T-helper 2 cell (primary cell): ENCODE measurements around the gene KAT7.

Experiments used
- DNase-seq, 5 experiments: peaks; one replicate each; pipeline versions ENCODE4 v3.0.0 to v3.0.0-alpha.2; 2012 to 2022

The KAT7 gene

DNA sequence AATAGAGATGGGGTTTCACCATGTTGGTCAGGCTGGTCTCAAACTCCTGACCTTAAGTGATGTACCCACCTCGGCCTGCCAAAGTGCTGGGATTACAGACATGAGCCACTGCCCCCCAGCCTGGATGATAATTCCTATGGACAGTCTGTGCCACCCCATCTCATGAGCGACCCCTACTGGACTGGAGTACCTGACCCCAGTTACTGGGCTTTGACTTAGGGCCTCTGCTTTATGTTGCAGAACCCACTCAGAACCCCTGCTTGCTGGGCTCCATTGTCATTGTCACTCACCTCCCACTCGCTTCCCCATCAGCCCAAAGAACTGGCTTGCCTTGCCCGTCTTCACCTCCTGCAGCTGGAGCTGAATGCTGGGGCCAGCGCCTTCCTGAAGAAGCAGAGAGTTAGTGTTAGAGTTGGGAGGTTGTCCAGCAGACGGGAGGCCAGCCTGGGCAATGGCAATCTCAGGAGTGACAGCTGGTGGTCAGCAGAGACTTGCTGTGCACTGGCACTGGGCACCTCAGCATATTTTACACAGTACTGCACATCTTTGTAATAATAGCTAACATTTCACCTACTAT lies 55.4 kb downstream of the KAT7 start:
- peak in 1 of 5 experiments; percentile 20 for DNase-seq

DNA sequence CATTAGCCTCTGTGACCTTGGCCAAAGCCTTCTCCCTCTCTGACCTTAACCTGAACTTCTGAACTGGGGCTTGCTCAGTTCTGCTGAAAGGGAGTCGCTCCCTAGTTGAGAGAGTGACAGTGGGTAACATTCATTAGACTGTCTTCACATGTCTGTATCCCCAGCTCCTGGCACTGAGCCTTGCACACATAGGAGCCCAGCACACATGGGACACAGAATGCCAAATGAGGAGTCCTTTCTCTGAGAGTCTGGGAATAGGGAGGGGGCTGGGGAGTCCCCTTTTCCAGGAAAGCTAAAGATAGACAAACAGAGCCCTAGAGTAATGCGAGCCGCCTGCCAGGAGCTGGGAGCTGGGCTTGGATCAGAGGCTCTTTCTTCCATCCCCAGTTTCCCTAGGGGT lies 56.8 kb downstream of the KAT7 start:
- no peak for DNase-seq

DNA sequence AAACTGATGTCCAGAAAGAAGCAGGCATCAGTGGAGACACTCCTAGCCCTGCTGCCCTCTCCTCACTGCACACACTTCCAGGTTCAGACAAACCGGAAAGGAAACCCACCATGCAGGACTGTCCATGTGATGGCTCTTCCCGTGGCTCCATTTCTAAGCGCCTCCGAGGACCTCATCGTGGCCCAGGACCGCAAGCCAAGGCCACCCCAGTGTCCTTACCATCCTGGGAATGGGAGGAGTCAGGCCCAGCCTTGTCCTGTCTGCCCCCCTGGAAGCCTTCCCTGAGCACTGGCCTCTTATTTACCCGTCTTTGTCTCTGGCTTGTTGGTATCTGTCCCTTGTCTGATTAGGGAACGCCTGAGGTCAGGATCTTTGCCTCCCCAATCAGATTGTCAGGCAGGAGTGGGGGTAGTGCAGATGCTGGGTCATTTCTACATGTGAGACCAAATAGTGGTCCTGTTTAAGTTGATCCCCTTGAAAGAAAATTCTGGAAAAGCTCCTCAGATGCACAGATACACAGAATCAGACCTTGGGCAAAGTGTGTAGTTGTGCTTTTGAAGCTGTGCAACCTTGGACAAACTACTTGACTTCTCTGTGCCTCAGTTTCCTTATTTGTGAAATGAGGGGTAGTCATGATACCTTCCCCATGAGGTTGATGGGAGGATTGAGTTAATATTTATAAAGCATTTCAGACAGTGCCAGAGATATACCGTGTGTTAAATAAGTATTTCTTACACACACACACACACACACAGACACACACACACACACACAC lies 58.6 kb downstream of the KAT7 start:
- DNase-seq, result no peak

DNA sequence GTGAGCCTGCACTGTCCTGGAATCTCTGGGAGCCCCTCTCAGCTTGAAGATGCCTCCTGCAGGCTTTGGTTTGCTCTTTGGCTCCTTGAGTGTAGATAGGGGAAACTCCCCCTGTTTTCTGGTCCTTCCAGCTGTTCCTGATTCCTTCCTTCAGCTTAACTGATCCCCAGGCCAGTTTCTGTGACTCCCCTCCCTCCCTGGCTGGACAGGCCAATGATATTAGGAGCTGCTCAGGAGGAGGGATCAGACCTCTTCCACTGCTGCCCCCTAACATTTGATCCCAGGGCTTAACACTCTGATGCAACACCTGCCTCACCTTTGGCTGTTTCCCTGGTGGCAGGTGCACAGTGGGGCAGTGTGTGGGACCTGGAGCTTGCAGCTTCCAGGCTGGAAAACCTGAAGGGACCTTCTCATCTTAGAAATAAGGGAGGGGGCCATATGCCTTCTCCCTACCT lies 59.6 kb downstream of the KAT7 start, which contains the start of gene TAC4:
Gene TAC4 (minus strand): TSS at position 51 of the 455 bp plus-strand sequence. CDS start 52 bp downstream, outside the sequence.
- no peak for DNase-seq

DNA sequence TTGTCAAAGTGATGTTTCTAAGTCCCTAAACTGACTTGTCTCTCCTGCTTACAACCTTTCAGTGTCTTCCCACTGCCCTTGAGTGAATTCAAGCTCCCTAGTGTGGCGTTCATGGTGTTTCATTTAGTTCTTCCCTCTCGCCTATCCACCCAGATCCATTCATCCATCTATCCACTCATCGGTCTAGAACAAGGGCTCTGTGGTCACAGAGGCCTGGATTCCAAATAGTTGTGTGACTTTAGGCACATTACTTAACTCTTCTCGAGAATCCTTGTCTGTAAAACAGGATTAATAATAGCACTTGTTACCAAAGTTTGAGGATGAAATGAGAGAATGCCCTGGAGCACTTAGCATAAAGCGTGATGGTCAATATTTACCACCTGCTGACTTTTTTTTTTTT lies 60.3 kb downstream of the KAT7 start:
- no peak for DNase-seq

DNA sequence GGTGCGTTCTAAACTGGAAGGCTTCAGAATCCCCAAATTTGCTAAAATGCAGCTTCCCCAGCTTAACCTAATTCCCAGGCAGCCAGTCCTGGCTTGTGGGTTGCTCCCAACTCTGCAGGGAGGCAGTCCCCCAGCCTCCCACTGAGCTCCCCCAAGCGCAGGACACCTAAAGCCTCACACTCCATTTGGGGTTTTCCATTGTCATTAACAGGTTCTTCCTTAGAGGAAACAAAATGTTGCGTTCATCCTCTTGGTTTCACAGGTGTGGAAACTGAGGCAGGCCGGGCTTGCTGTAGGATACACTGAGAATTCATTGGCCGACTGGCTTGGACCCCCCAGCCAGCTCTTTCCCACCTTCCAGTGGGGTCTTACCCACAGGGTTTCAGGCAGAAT lies 61.7 kb downstream of the KAT7 start:
- DNase-seq, result no peak

DNA sequence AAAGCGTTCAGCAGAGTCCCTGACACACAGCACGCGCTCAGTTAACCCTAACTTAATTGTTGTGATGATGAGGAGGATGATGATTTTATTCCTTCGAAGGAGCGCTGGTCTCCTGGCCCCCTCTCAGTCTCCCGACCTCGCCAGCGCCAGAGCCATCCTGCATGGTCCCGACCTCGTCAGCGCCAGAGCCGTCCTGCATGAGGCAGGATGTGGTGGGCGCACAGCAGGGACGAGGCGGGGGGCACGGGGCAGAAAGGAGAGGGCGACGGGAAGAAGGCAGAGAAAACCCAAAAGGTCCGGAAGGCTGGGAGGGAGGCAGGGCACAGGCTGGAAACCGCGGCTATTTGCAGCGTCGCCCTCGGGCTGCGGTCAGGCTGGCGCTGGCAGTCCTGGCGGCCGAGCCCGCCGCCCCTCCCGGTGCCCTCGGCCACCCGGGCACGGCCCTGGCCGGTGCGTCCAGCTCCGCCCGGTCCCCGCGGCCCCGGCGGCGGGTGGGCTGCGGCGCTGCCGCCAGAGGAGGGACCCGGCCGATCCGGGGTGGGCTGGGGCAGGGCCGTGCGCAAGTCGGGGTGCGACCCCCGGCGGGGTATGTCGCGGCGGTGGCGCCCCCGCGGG lies 62.4 kb downstream of the KAT7 start:
- DNase-seq, result peak in 1 of 5 experiments; percentile 33

DNA sequence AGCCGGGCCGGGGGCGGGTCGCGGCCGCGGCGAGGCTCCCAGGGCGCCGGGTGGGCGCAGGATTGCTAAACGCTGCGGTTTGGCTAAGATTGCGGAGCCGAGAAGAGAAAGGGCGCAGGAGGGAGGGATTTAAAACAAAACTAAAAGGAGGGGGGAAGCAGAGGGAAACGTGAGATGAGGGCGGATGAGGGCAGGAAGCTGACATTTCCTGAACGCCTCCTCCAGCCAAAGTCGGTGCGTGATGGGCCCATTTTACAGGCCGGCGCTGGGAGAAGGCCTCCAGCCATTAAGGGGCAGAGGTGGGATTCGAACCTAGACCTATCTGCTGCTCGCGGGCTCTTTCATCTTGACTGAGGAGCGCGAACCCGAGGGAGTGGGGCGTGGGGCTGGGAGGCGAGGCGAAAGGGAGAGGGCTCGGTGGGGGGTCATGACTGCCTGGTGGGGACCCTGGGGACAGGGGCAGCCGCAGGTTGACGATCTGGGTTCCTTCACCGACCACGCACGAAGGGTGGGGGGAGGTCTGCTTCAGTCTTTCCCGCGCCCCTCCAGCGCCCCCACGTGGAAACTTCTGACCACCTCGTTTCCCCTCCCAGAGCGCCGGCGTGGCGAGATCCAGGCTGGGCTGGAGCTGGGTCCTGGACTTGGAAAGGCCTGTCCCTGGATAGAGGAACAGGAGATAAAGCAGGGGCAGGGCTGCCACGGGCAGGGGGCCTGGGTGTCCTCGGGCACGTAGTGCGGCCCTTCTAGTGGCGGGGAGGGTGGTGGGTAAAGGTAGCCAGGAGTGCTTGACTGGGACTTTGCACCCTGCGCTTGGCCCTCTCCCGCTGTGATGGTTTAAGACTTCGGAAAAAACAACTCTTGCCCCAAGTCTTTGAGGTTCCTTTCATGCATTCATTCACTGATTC lies 63.2 kb downstream of the KAT7 start:
- DNase-seq, result peak; percentile 41 to 78 (median 60)

DNA sequence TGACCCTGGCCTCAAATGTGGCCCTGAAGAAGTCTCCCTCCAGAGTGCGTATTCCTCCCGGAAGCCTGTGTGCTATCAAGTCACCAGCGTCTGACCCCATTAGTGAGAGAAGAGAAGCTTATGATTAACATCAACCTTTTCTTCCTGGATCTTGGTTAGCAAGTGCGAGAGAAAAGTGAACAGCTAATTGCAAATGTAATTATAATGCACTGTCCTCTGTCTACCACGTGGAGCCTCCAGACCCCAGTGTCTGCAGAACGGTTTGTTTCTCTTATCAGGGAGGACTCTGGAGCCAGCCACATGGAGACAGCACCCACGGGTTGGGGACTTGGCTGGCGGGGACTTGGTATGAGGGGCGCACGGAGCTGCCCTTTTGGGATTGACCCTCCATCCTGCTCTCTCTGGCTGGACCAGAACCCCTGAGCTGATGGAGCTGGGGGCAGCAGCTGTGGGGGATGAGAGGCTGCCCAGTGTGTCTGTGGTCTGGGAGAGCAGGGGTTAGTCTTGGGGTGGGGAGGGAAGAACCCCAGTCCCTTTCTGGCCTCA lies 65.1 kb downstream of the KAT7 start:
- no peak for DNase-seq

DNA sequence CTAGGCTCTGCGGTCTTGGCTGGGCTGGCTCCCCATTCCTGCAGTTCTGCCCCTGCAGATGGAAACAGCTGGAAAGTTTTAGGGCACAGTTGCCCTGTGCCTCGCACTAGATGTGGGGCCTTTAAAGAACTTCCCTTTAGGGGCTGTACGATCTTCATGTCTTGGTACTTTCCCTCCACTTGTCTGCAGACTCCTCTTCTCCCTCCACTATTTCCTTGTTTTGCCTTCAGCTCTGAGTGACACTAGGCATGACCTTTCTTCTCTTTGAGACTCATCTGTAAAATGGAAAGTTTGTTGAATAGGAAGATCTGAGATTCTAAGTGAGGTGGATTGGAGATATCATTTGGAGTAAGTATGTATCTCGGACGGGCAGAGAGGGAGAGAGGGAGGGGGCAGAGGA lies 65.6 kb downstream of the KAT7 start:
- DNase-seq, result no peak

DNA sequence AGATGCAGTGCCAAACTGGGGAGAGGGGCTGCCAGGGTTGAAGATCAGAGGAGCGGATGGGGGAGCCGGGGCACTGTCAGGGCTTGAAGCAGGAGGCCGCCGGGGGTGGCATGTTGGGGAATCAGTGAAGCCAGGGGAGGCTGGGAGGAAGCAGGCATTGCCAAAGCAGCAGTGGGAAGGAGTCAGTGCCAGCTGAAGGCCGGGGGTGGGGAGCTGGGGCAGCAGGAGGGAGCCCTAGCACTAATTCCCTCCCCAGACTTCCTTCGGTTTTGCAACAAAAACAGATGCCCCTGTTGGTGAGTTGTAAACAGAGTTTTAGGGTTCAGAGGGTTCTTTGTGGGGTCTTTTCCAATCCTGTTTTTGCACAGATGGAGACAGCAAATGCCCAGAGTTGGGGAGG lies 70.3 kb downstream of the KAT7 start:
- no peak for DNase-seq

DNA sequence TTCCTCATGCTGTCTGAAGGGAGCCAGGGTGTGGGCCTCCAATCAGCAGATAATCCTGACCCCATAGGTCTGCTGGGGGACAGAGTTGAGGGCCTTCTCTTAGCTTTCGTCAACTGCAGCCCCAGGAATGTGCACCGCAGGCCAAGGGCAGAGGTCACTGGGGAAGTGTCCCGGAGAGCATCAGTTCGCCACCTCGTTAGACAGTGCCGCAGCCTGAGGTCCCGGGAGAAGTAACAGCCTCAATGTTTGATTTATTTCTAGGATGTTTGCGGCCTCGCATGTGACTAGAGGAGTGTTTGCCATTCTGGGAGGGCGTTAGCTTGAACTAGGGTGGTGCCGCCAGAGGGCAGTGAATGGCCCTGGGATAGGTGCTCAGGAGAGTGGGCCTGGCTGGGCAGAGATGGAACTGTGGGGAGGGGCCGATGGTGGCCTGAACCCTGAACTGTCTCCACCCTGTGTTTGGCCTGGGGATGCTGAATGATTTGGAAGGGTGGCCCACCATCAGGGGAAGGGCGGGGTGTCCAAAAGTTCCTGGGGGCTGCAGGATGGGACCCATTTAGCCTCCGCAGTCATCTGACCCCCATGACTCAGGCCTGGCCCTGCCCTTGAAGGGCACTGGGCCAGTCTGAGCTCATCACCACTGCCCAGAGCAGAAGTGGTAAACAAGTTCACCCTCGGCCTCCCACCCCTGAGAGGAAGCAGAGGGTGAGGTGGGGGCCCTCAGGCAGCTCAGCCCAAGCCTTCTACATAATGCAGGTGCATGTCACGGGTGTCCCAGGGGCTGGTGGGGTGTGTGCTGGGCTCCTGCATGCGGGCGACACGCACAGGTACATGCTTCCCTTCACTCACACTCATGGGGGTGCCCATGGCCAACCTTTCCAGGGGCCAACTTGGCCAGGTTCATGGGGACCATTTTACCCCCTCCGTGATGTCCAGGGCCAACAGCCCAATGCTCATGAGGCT lies 71.8 kb downstream of the KAT7 start:
- DNase-seq, result no peak

DNA sequence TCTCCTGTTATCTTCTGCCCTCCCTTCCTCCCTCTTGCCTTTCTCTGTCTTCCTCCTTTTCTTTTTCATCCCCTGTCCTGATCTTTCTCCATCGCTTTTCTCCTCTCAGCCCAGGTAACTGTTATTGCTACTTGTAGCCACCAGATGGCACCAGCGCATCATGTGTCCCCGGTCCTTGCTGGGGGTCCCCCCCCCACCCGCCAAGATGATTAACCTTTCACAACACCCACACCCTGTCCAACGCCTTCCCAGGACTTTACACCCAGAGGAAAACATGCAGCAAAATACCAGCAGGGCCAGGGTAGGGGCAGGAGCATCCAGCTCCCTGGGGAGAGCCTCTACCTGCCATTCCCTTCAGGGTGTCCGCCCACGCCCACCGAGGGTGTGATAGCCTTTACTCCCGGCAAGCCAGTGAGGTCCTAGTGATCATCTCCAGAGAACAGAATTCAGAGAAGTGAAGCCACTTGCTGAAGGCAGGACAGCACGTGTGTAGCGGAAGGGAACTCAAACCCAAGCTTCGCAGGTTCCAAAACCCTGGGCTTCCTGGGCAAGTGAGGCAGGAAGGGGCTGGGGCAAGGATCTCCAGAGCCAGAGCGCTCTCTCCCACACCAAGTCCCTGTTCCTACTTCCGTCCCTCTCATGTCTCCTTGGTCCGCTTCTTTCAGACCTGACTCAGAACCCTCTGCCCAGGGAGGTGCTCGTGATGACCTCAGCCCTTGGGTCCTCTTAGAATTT lies 72.8 kb downstream of the KAT7 start:
- peak in 4 of 5 experiments; percentile 15 to 50 (median 32) for DNase-seq

DNA sequence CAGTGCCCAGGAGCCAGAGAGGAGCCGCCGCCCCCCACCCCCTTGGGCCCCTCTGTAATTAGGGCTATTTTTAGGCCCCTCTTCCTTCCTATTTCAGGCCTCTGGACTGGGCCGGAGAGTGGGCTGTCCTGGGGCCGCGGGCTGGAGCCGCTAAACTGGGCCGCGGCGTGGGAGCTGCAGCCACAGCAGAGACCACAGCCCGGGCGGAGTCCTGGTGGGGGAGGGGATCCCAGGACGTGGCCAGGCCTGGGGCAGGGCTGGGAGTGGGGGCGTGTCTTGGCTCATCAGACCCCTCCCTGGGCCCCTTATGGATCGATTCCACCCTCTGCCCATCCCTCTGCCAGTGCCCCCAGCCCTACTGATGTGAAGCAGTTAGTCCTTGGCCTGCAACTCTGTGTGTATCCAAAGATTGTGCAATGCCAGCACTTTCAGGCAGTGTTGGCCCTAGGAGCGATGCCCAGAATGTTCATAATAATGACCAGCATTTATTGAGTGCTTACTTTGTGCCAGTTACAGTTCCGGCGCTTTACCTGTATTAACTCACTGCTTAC lies 74.4 kb downstream of the KAT7 start:
- DNase-seq, result no peak

DNA sequence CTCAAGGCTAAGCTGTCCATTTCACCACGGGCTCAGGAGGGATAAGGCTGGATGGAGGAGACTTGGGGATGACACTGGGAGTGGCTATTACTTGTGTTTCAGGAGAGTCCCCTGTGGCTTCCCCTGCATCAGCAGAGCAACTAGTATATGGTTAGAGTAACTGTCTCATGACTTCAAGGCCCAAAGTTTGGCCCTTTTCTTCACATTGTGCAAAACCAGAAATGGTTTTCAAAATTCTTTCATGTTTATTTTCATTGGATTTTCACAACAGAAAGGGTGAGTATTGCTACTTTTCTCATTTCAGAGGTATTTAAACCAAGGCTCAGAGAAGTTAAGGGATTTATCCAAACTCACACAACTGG lies 77.5 kb downstream of the KAT7 start:
- no peak for DNase-seq

DNA sequence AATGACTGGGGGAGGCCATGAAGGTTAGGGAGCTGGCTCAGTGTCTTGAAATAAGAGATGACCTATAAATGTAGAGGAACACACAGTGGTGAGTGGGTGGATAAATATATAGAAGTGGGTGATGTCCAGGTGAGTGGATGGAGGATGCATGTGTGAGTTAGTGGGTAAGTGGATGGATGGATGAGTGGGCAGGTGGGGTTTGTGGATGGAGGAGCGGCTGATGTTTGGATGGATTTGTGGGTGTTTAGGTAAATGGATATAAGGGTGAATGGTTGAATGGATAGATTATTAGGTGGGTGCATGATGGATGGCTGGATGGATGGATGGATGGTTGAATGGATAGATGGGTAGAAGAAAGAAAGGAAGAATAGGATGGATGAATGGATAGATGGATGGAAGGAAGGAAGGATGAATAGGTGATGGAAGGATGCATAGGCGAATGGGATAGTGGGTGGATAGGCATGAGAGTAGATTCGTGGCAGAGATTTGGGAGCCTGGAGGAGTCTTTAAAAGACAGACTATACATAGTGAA lies 78.5 kb downstream of the KAT7 start:
- no peak for DNase-seq

DNA sequence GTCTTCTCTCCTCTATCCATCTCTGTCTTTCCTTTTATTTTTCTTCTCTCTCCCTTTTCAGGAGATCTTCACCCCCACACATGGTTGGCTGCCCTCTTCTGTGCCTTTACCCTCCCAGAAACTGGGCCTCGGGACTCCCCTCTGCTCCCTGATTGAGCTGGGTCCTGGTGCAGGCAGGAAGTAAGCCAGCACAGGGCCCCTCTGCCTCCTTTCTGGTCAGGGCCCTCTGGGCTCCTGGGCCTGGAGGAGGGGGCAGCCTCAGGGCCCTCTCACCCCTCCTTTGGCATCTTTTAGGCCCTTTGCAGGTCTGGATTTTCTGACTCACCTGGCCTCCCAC lies 80.5 kb downstream of the KAT7 start:
- no peak for DNase-seq

DNA sequence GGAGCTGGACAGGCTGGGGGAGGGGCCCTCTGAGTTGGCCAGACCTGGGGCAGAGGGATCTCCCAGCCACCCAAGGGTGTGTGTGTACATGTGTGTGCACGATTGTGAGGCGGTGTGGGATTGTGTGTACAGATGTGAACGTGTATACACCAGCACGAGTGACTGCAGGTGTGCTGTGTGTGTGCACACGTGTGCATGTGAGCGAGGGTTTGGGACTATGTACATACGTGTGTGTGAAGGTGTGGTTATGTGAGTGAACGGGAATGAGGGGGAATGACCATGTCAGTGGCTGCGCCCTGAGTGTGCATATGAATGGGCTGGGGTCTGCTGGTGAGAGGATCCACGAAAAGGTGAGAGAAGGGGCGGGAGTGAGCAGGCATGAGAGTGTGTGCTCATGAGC lies 81.8 kb downstream of the KAT7 start:
- DNase-seq, result no peak

DNA sequence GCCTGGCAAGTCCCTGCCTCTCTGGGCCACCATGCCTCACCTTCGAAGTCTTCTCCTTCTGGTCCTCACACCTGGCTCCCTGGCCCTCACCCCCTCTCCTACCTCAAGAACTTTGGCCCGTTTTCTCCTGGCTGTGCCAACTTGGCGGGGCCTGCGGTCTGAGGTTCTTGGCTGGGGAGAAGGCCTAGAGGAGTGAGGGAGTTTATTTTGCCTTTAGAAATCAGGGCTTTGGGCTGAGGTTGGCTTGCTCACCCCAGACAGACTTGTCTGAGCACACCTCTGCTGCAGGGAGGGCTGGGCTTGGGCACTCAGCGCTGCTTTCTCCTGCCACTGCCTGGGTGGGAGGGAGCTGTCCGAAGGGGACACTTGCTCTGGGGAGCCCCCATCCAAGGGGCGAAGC lies 82.7 kb downstream of the KAT7 start:
- DNase-seq, result no peak

DNA sequence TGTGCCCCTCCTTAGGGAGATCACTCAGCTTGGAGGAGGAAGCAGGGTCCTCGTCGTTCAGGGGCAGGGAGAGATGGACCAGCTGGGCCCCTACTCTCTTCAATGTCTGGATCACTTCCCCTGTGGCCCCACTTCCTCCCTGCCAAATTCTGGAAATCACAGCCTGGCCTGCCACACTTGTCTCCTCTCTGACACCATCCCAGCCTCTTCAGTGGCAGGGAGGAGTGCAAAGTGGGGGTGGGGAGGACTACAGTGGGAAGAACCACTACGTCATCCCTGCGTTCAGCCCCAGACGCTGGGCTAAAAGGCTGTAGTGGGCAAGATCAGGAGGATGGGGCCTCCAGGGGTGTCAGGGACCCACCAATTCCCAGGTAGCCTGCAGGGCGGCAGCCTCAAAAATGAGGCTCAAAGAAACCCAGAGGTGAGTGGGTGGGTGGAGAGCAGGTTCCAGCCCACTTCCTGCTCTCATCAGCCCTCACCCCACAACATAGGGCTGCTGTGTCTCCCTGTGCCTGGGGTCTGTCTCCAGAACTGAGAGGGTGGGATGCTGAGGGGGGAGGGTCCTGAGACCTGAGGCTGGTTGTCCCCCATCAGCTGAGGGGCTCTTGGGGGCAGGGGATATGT lies 84.4 kb downstream of the KAT7 start:
- DNase-seq, result no peak
